A549 (cell line): Measurements from ENCODE around the gene CACNA1H. TPM values are rescaled to one million over a fixed set of nuclear protein-coding genes. Genes with fewer than 3 reads are reported as not detected.

ENCODE experiments used
- ATAC-seq, 2 experiments: fragments of 200-7000 bp in 1 of 2; fragments of >200 bp in 1 of 2; cut with Nextera tagmentation in 1 of 2; cut with Tn5 transposase in 1 of 2; 3 replicates each; pipeline versions ENCODE4 v1.8.0 to v1.9.1; 2018 to 2020; ENCODE audit warnings: mild to moderate bottlenecking in 1 of 2, moderate library complexity in 1 of 2
- CTCF ChIA-PET: fragments of 300-600 bp; sonication (Branson Sonifier 250); formaldehyde crosslinking; extraction: SDS; loops from one replicate; lab custom pipeline; 2021; ENCODE audit warnings: antibody characterized with exemption, inconsistent platforms; lab: Yijun Ruan, JAX
- POLR2A ChIA-PET: fragments of 350-600 bp; formaldehyde crosslinking; extraction: SDS; loops from one replicate; lab custom pipeline; 2021; ENCODE audit warnings: antibody characterized with exemption, inconsistent platforms; lab: Yijun Ruan, JAX
- DNase-seq, 2 experiments: peaks; one replicate each; pipeline versions ENCODE4 v3.0.0 to v3.0.0-alpha.2; 2011 to 2016; ENCODE audit warnings: low read depth in 1 of 2, low spot score in 1 of 2
- FAIRE-seq: peaks from 2 replicates; lab custom pipeline; 2011; peaks lifted over from hg19 to GRCh38; lab: Jason Lieb, UNC
- H3K27ac ChIP-seq, 2 experiments: fragments of >200 bp; sonication (Bioruptor Twin); formaldehyde crosslinking; 3 replicates each; pipeline ENCODE4 v1.5.1; 2016 to 2017
- H3K4me1 ChIP-seq: fragments of >200 bp; sonication (Bioruptor Twin); formaldehyde crosslinking; 3 replicates; pipeline ENCODE4 v1.6.1; 2016
- H3K4me2 ChIP-seq: fragments of >200 bp; sonication (Bioruptor Twin); formaldehyde crosslinking; 3 replicates; pipeline ENCODE4 v1.6.1; 2016
- H3K4me3 ChIP-seq: fragments of >200 bp; sonication (Bioruptor Twin); formaldehyde crosslinking; 3 replicates; pipeline ENCODE4 v1.5.1; 2016
- H3K9me3 ChIP-seq: fragments of >200 bp; sonication (Bioruptor Twin); formaldehyde crosslinking; 3 replicates; pipeline ENCODE4 v1.6.1; 2016
- ATOH8 ChIP-seq: fragments of 250-450 bp; sonication (Bioruptor Pico); IDR thresholded peaks from 2 replicates; pipeline ENCODE4 v1.5.0; 2020; ENCODE audit warnings: low read depth, mild to moderate bottlenecking, moderate library complexity
- BCL3 ChIP-seq: fragments of >200 bp; sonication (Bioruptor Twin); formaldehyde crosslinking; IDR thresholded peaks from 3 replicates; pipeline ENCODE4 v1.6.1; 2016
- CBX8 ChIP-seq: fragments of 200-600 bp; sonication (generic); IDR thresholded peaks from 2 replicates; pipeline ENCODE4 v1.6.1; 2016
- CHD2 ChIP-seq: fragments of 150-350 bp; IDR thresholded peaks from 2 replicates; pipeline ENCODE4 v1.6.1; 2014; ENCODE audit warnings: low read length; ENCODE audit not compliant: partially characterized antibody
- ESRRA ChIP-seq: fragments of 150-350 bp; IDR thresholded peaks from 2 replicates; pipeline ENCODE4 v1.6.1; 2014; ENCODE audit warnings: mild to moderate bottlenecking, low read length, borderline replicate concordance
- FOSB ChIP-seq: fragments of 250-450 bp; sonication (Bioruptor Pico); IDR thresholded peaks from 2 replicates; pipeline ENCODE4 v1.5.0; 2020; ENCODE audit warnings: mild to moderate bottlenecking, moderate library complexity
- FOSL2 ChIP-seq, 2 experiments: fragments of 450-650 bp in 1 of 2; fragments of >200 bp in 1 of 2; sonication (Bioruptor Twin) in 1 of 2; formaldehyde crosslinking; IDR thresholded peaks; 2 replicates each; pipeline versions ENCODE4 v1.5.0 to v1.6.1; 2016 to 2020; ENCODE audit warnings: mild to moderate bottlenecking in 1 of 2, moderate library complexity in 1 of 2
- GATA3 ChIP-seq: IDR thresholded peaks from 2 replicates; pipeline ENCODE4 v1.6.1; 2012; ENCODE audit warnings: borderline replicate concordance
- HDAC2 ChIP-seq: fragments of 200-600 bp; sonication (generic); IDR thresholded peaks from 2 replicates; pipeline ENCODE4 v1.6.1; 2016
- HEYL ChIP-seq: fragments of 250-450 bp; sonication (Bioruptor Pico); IDR thresholded peaks from 2 replicates; pipeline ENCODE4 v1.8.0; 2021; ENCODE audit warnings: mild to moderate bottlenecking, moderate library complexity
- HOXA7 ChIP-seq: fragments of 250-450 bp; sonication (Bioruptor Pico); IDR thresholded peaks from 2 replicates; pipeline ENCODE4 v1.5.0; 2020; ENCODE audit warnings: mild to moderate bottlenecking, moderate library complexity
- HOXB13 ChIP-seq: fragments of 250-450 bp; sonication (Bioruptor Pico); IDR thresholded peaks from 2 replicates; pipeline ENCODE4 v1.5.0; 2020; ENCODE audit warnings: low read depth, mild to moderate bottlenecking, moderate library complexity
- HOXB5 ChIP-seq: fragments of 250-450 bp; sonication (Bioruptor Pico); IDR thresholded peaks from 2 replicates; pipeline ENCODE4 v1.5.0; 2020; ENCODE audit warnings: mild to moderate bottlenecking, moderate library complexity
- KDM1A ChIP-seq: fragments of 200-600 bp; sonication (generic); IDR thresholded peaks from 2 replicates; pipeline ENCODE4 v1.6.1; 2016; ENCODE audit warnings: low read depth, mild to moderate bottlenecking
- MAFK ChIP-seq: fragments of 450-650 bp; IDR thresholded peaks from 2 replicates; pipeline ENCODE4 v1.6.1; 2014; ENCODE audit not compliant: partially characterized antibody
- MAZ ChIP-seq: fragments of 150-350 bp; IDR thresholded peaks from 2 replicates; pipeline ENCODE4 v1.6.1; 2014; ENCODE audit warnings: antibody characterized with exemption, low read depth, low read length, borderline replicate concordance
- NFE2L2 ChIP-seq: fragments of 150-350 bp; conservative IDR thresholded peaks from 2 replicates; pipeline ENCODE4 v1.6.1; 2014; ENCODE audit warnings: low read length
- NR3C1 ChIP-seq: fragments of >200 bp; sonication (Bioruptor Twin); formaldehyde crosslinking; IDR thresholded peaks from 3 replicates; pipeline ENCODE4 v1.6.1; 2017
- PBX3 ChIP-seq: IDR thresholded peaks from 2 replicates; pipeline ENCODE4 v1.6.1; 2012
- PHF8 ChIP-seq: fragments of 200-600 bp; sonication (generic); IDR thresholded peaks from 2 replicates; pipeline ENCODE4 v1.6.1; 2016; ENCODE audit warnings: low read depth, mild to moderate bottlenecking, antibody characterized with exemption, moderate library complexity, borderline replicate concordance
- POLR2AphosphoS2 ChIP-seq: conservative IDR thresholded peaks from 2 replicates; pipeline ENCODE4 v1.6.1; 2012; ENCODE audit warnings: low read length, improper control_type of control experiment, inconsistent platforms
- RARB ChIP-seq: fragments of 250-450 bp; sonication (Bioruptor Pico); IDR thresholded peaks from 2 replicates; pipeline ENCODE4 v1.8.0; 2021; ENCODE audit warnings: mild to moderate bottlenecking, moderate library complexity
- REST ChIP-seq: fragments of 200-600 bp; sonication (generic); IDR thresholded peaks from 2 replicates; pipeline ENCODE4 v1.6.1; 2016; ENCODE audit warnings: antibody characterized with exemption, mild to moderate bottlenecking, moderate library complexity
- TFCP2L1 ChIP-seq: fragments of 250-450 bp; sonication (Bioruptor Pico); IDR thresholded peaks from 2 replicates; pipeline ENCODE4 v1.5.0; 2021; ENCODE audit warnings: mild to moderate bottlenecking
- ZFP36 ChIP-seq: fragments of 450-650 bp; IDR thresholded peaks from 2 replicates; pipeline ENCODE4 v1.6.1; 2014; ENCODE audit warnings: borderline replicate concordance; ENCODE audit not compliant: partially characterized antibody
- ZNF302 ChIP-seq: fragments of 250-450 bp; sonication (Bioruptor Pico); IDR thresholded peaks from 2 replicates; pipeline ENCODE4 v1.9.0; 2021; ENCODE audit warnings: inconsistent platforms, mild to moderate bottlenecking, moderate library complexity
- WGBS: methylation state at CpG from one replicate; pipeline ENCODE4 v1.1.6; 2017; ENCODE audit errors: missing lambda C conversion rate; 5-methylcytosine and 5-hydroxymethylcytosine counted together
- polyA plus RNA-seq, 4 experiments: library from polyadenylated mRNA; depleted of rRNA in 3 of 4; stranded (reverse); fragments of >200 nt; fragmentation: RNase III in 1 of 4; extraction: RNeasy Plus Mini Kit Qiagen cat#74134 plus additional on column Dnase treatment in 1 of 4; gene quantifications; 2 replicates in 3 of 4; 3 replicates in 1 of 4; pipeline ENCODE4 v1.2.3, GENCODE V29; 2011 to 2017

CACNA1H gene
- polyA plus RNA-seq, 2 of the 4 experiments (the other 2 are of a cell fraction), result 7.2 to 15.8 TPM

GRCh38 chr16:1146409-1146808 is 6.5 kb upstream of the CACNA1H start:
- no peak overlapping the region for H3K4me3 ChIP-seq
- CTCF ChIA-PET, result interaction anchor here (0.6 to 2.8 kb wide), 5 partner anchors 35 to 89 kb away, joined by 3 to 17 read pairs (median 5); no protein-coding TSS in a partner anchor
- FAIRE-seq, result no peak
- 83% methylated on average over 12 of the region's 16 CpGs for WGBS
- H3K4me1 ChIP-seq, result peaks cover 5% of the 10 kb centered on the region; the same call in 1 of the 3 replicates
- POLR2A ChIA-PET, result no interaction called here
- ATAC-seq, result no peak; a peak in 1 of 6 replicates
- no peak overlapping the region for H3K4me2 ChIP-seq
- H3K9me3 ChIP-seq, result peaks cover 9% of the 10 kb centered on the region; the same call in 1 of the 3 replicates
- peak in 1 of 2 experiments; percentile 31 for DNase-seq
- TF ChIP-seq ESRRA (no peak), PHF8 (no peak), MAFK (no peak), ATOH8 (CRISPR knock-in tag) (no peak), CBX8 (no peak), CHD2 (no peak), FOSL2 (IDR thresholded peaks at IDR 0.05) (no peak), FOSL2 (CRISPR knock-in tag; IDR thresholded peaks at IDR 0.05) (no peak), ZNF302 (CRISPR knock-in tag) (no peak), HOXB13 (CRISPR knock-in tag) (no peak), NFE2L2 (no peak), HOXA7 (no peak), PBX3 (no peak), KDM1A (no peak), NR3C1 (no peak), HDAC2 (no peak), MAZ (no peak), HOXB5 (CRISPR knock-in tag) (no peak), FOSB (CRISPR knock-in tag) (no peak), REST (no peak), ZFP36 (no peak)
- no peak overlapping the region for H3K27ac ChIP-seq

- POLR2A ChIA-PET, result no interaction called here
These were observed 5.9 kb upstream of the CACNA1H start for GRCh38 chr16:1147027-1147426.

More at GRCh38 chr16:1147027-1147426, 5.9 kb upstream of the CACNA1H start:
- Histone ChIP-seq H3K4me2 (no peak overlapping the region), H3K4me3 (no peak overlapping the region), H3K27ac (no peak overlapping the region), H3K9me3 (peaks cover 9% of the 10 kb centered on the region; the same call in 1 of the 3 replicates), H3K4me1 (peaks cover 8% of the 10 kb centered on the region; the same call in 2 of the 3 replicates)
- TF ChIP-seq ZFP36 (no peak), GATA3 (no peak), RARB (CRISPR knock-in tag) (no peak), HOXA7 (no peak), POLR2AphosphoS2 (no peak), HEYL (CRISPR knock-in tag) (no peak), TFCP2L1 (CRISPR knock-in tag) (no peak), BCL3 (no peak)
- WGBS, result 84% methylated on average over 5 of the region's 5 CpGs
- DNase-seq (no peak), ATAC-seq (no peak), FAIRE-seq (no peak)
- CTCF ChIA-PET, result interaction anchor here (1.4 to 5.3 kb wide), 3 partner anchors 34 to 47 kb away, joined by 5 to 33 read pairs (median 17); no protein-coding TSS in a partner anchor
